Right forelimb (tissue), 1 donor: ENCODE data around the gene SAMM50.

Experiments
- DNase-seq: peaks from one replicate; pipeline ENCODE4 v3.0.0-alpha.2; 2018

Gene SAMM50

DNA sequence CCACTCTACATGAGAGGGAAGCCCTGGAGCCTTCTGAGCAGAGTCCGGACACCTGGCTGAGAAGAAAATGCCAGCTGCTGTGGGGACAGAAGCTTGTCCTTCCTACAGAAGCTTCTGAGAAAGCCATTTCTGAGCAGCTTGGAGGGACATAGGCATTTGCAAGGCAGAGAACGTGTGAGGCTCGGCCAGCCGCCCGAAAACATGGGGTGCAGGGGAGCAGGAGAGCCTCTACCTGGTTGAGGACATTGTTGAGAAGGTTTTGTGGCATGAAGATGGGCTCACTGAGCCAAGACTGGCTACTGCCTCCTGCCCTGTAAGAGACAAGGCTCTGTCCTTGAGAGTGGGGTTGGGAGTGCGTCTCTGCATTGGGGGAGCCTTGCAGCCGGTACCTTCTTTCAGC, 25.3 kb downstream of the SAMM50 start:
- DNase-seq = no peak

DNA sequence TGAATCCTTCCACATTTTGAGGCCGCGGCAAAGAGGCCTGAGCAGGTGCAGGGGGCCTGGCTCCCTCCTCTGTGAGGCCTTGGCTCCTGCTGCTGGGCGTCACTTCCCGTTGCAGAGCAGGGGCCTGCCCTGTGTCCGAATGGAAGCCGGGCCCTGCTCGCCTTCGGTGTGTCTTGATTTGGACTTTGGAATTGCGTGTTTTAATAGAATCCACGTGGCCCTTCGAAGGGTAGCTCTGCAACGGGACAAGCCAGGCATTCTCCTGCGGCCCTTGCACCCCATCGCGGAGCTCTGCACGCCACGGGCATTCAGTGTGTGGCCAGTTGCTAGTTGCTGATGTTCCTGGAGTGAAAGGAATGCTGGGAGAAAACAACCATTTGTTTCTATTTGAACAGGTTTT, 25.8 kb downstream of the SAMM50 start:
- no peak for DNase-seq

DNA sequence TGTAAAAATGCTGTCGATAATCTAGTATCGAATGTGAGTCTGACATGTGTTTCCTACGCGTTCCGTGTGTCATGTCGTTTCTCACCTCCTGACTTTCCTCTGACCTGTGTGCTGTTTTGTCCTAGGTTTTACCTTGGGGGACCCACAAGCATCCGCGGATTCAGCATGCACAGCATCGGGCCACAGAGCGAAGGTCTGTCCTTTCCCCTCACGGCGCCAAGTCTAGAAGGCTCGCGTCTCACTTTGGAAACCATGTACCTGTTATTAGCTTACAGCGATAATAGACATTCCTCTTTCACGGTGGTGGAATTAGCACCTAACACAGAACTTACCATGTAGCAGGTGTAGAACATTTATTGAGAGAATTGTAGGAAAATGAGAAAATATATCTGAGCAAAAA, 28.6 kb downstream of the SAMM50 start:
- no peak for DNase-seq

DNA sequence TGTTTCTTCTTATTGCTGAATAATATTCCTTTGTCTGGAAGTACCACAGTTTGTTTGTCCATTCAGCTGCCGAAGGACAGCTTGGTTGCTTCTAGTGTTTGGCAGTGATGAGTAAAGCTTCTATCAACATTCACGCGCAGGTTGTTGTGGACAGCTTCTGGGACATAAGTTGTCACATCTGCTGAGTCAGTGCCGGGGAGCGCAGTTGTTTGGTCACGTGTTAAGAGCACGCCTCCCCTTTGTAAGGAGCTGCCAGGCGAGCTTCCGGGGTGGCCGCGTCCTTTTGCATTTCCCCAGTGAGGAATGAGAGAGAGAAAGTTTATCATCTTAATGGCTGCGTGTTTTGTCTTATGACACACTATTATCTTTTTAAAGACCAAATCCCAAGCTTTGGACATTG, 30.3 kb downstream of the SAMM50 start:
- DNase-seq = no peak

- no peak for DNase-seq
Observed at GRCh38 chr22:43988116-43988820, 33.0 kb downstream of the SAMM50 start.

DNA sequence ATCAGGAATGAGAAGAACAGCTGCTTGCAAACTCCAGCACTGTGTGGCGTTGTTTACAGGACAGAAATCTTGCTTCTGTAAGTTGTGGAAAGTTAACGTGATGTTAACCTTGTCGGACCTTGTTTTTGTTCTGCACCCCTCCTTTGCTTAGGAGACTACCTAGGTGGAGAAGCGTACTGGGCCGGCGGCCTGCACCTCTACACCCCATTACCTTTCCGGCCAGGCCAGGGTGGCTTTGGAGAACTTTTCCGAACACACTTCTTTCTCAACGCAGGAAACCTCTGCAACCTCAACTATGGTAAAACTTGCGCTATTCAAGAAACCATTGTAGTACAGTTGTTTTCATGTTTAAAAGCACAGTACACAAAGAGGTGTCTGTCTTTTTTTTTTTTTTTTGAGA, 33.7 kb downstream of the SAMM50 start:
- no peak for DNase-seq

GRCh38 chr22:43990044-43990443, 34.8 kb downstream of the SAMM50 start:
- DNase-seq = no peak

DNA sequence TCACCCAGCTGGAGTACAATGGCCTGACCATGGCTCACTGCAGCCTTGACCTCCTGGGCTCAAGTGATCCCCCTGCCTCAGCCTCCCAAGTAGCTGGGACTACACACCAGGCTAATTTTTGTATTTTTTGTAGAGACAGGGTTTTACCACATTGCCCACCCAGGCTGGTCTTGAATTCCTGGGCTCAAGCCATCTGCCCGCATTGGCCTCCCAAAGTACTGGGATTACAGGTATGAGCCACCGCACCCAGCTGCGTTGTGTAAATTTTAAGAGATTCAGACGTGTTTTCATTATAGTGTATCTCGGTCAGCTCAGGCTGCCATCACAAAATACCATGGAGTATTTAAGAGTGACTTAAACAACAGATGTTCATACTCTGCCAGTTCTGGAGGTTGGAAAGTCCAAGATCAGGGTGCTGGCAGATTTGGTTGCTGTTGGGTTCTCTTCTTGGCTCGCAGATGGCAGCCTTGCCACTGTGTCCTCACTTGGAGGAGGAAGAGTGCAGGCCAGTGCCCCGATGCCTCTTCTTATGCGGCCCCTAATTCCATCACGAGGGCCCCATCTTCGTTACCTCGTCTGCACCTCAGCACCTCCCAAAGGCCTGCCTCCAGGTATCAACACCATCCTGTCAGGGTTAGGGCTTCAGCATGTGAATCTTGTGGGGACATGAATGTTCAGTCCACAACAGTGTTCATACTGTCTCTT, 36.2 kb downstream of the SAMM50 start:
- DNase-seq = no peak

DNA sequence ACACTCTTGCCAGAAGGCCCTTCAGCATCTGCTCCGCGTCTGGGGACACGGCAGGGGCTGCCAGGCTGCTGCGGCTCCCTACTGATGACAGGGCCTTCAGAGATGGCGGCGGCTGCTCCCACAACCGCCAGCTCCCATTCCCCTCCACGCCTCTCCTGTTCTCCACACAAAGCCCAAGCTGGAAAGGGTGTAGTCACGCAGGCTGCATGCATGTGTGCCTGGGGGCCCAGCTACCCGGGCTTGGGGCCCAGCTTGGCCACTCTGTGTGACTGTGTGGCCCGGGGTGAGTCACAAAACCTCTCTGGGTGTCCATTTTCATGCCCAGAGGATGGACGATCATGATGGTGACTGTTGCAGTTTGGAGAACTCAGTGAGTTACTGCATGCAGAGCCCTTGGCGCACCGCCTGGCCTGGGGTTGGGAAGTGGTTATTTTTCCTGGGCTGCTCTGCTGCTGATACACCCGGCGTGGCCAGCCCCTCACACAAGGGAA, 37.1 kb downstream of the SAMM50 start:
- no peak for DNase-seq

DNA sequence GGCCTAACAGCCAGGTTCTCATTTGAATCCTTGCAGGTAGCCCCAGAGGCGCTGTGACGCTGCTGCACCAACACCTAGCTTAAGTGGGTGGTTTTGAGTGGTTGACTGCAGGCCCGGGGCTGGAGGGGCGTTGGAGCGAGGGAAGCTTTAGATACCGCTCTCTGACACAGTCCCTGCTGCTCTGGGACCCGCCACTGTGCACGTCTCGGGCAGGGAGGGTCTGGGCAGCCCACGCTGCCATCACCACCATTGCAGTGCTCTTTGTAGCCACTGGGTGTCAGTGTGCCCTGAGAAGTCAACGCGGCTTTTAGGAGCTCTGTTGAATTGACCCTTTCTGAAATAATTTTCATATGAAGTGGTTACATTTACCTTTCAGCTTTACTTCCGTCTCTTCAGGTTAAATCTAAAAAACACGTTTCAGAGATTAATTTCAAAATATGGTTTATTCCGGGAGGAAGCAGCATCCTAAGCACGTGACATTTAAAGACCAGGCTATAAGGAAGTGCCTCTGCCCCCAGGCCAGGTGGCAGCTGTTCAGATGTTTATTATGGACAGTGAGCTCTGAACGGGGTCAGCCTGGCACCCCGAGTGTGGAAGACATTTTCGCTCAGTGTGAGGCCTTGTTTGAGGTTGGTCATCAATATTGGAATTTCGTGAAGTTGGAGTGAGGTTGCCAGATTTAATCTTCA, 38.0 kb downstream of the SAMM50 start:
- DNase-seq = peak; percentile 64

DNA sequence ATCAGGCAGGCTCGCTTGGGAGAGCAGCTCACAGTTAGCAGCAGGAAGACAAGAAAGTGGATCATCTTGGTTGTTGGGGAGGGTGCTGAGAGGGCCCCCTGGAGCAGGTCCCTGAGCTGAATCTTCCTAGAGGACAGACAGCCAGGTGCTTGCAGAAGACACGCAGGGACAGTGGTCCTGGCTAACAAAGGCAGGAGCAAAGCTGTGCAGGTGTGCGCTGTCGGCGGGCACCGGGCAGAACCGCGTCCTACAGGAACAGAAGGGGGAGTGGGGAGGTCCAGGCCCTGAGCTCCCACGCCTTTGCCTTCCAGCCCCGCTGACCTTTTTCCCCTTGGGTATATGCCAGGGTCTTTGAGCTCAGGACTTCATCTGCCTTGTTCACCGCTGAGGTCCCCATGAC, 38.8 kb downstream of the SAMM50 start:
- no peak for DNase-seq

DNA sequence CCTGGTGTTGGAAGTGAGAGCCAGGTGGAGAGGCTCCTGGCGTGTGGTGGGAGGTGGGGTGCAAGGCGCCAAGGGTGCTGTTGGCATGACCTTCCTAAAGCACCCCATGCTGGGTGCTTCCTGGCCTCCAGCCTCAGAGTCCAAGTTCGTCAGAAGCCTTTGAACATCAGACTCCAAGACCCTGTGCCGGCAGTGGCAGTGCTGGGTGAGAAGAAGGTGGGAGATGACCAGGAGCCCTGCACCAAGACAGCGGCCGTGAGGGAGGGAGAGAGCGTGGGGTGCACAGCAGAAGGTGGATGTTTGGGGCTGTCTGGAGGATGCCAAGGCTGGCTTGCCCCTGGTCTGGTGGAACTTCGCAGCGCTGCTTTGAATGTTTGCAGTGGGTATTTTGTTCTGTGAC, 39.2 kb downstream of the SAMM50 start:
- no peak for DNase-seq

GRCh38 chr22:43995057-43995685, 39.9 kb downstream of the SAMM50 start:
- DNase-seq = peak; percentile 17

- no peak for DNase-seq
Observed at GRCh38 chr22:43995798-43996169, 40.5 kb downstream of the SAMM50 start.

DNA sequence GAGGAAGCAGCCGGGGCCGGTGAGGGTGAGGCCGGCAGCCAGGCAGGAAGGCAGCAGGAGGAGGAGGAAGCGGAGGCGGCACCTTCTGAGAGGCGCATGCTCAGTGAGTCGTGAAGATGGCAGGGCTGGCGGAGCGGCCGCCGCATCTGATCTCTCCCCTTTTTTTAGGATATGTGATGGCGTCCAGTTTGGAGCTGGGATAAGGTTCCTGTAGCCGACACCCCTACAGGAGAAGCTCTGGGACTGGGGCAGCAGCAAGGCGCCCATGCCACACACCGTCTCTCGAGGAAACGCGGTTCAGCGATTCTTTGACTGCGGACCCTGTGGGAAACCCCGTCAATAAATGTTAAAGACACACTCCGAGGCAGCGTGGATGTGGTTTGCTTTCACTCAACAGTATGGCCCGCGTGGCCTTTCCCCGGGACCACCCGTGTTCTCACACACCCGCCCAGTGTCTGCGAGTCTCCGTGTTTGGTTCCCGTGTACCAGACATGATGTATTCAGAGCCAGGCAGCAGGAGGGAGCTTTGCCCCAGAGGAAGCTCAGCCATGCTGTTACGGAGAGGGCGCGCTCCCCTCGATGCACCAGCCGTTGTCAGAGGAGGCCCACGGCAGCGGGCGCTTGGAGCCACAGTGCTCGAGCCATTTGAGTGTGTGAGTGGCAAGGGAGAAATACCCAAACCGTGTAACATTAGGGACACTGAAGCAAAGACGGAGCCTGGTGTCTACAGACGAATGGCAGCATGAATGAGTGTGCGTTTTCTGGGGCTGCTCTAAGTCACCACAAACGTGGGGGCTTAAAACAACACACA, 41.1 kb downstream of the SAMM50 start:
- peak; percentile 35 for DNase-seq

GRCh38 chr22:43996981-43997265, 41.7 kb downstream of the SAMM50 start:
- no peak for DNase-seq

- no peak for DNase-seq
Observed at GRCh38 chr22:43998679-43999264, 43.5 kb downstream of the SAMM50 start.

DNA sequence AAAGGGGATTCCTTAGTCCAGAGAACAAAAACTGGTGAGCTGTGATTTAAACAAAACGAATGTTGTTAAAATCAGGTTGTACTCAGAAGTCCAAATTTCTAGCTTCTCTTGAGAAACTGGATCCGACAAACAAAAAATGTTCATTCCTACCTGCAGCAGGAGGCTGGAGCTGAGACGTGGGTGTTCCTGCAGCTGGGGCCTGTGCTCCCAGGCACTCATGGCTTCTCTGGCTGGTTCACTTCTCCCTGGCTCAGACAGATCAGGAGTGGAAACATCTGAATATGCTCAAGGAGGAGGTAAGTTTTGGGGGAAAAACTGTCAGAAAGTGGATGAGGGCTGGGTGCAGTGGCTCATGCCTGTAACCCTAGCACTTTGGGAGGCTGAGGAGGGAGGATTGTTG, 44.1 kb downstream of the SAMM50 start:
- DNase-seq = no peak

- no peak for DNase-seq
Observed at GRCh38 chr22:44000123-44000522, 44.9 kb downstream of the SAMM50 start.

DNA sequence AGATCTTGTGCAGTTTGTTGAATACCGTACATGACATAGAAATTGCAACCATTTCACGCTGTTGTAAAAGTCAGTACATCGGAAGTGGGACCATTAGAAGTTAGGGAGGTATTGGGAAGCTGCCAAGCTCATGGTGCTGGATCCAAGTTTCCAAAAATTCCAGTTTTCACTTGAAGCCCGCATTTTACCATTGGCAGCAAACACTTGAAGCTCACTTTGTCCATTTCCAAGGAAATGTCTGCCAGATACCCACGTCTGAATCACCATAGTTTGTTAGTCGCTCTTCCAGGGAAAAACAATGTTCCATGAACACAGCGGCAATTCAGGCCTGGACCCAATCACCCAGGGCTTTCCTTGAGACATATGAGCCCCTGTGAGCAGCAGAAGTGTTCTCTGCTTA, 46.3 kb downstream of the SAMM50 start:
- peak; percentile 46 for DNase-seq

DNA sequence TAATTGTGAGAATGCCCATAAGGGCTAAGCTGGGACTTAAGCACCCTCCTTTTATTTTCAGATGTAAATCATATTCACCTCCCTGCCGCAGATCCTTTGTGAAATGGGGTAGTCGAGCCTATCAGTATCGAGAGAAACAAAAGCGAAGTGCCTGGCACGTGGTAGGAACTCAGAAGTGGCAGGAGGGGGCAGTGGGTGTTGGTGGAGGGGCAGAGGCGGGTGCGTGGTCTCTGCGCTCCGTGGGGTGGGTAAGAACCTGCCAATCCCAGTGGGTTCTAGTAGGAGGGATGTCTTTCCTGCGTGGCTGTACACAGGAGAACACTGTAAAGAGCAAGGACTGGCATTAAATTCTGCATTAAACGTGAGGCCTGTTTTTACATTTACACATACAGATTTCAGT, 47.1 kb downstream of the SAMM50 start:
- DNase-seq = peak; percentile 24

- no peak for DNase-seq
Observed at GRCh38 chr22:44002997-44003396, 47.8 kb downstream of the SAMM50 start.
